SH-SY5Y (cell line): ENCODE results near the gene CFAP90.

Experiments used
- GATA2 ChIP-seq: IDR thresholded peaks from 2 replicates; pipeline ENCODE4 v1.6.1; 2011; ENCODE audit warnings: mild to moderate bottlenecking, low read depth, low read length
- GATA3 ChIP-seq: IDR thresholded peaks from 2 replicates; pipeline ENCODE4 v1.6.1; 2011; ENCODE audit warnings: low read depth, mild to moderate bottlenecking, low read length, moderate library complexity

- no peak for TF ChIP-seq GATA2
- TF ChIP-seq GATA3 = no peak
Observed at GRCh38 chr5:7784683-7785380, 66.1 kb downstream of the CFAP90 start.
